OCI-M2 (cell line): ENCODE data around the gene LRRC8B.
"Not testable (repeated sequence)": the region's sequence is repeated elsewhere in the genome, so short reads cannot be mapped to it uniquely, and the experiment has no call there.

Source experiments
- DNase-seq: peaks from one replicate; lab custom pipeline; 2025; ENCODE audit not compliant: unreplicated experiment; lab: John Stamatoyannopoulos, UW

The LRRC8B gene

DNA sequence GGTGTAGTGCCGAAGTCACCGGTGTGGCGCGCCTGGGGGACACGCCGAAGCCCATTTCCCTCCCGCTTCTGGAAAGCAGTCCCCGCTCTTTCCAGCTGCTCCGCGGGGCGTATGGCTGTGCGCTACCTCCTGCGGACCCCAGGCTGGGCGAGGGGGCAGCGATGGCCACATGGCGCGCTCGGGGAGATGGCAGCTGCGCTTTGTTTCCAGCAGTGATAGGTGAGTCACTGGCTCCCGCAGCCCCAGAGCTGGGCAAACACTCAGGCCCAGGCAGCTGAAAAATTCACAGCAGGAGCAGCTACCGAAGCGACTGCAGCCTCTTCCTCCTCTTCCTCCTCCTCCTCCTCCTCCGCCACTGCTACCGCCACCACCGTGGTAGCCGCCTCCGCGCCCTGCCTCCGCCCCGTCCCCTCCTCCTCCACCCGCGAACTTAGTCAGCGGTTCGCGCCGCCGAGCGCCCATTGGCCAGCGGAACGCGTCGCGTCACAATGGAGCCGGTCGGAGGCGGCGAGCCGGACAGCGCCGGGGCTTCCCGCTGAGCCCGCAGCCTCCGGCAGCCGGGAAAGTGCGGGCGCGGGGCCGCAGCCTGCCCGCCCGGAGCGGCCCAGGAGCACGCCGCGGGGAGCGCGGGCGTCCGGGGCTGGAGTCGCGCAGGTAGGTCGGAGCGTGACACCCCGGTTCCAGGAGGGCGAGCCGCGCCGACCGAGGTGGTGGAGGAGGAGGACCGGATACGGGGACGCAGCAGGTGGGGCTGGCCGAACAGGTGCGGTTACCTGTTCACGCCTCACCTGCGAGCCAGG, at the start of gene LRRC8B:
Gene LRRC8B, plus strand, starts transcription at position 461 of the 800 bp plus-strand sequence. CDS start 57,822 bp downstream, outside the sequence.
- DNase-seq, result no peak

DNA sequence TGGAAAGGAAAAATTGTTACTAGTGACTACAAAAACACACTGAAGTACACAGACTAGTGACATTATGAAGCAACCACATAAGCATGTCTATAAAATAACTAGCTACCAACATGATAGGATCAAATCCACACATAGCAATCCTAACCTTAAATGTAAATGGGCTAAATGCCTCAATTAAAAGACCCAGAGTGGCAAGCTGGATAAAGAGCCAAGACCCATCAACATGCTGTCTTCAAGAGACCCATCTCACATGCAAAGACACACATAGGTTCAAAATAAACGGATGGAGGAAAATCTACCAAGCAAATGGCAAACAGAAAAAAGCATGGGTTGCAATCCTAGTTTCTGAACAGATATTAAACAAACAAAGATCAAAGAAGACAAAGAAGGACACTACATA, 49.4 kb upstream of the LRRC8B start:
- no peak for DNase-seq

- DNase-seq, result no peak
Measured at GRCh38 chr1:89476072-89476471, 48.6 kb upstream of the LRRC8B start.

DNA sequence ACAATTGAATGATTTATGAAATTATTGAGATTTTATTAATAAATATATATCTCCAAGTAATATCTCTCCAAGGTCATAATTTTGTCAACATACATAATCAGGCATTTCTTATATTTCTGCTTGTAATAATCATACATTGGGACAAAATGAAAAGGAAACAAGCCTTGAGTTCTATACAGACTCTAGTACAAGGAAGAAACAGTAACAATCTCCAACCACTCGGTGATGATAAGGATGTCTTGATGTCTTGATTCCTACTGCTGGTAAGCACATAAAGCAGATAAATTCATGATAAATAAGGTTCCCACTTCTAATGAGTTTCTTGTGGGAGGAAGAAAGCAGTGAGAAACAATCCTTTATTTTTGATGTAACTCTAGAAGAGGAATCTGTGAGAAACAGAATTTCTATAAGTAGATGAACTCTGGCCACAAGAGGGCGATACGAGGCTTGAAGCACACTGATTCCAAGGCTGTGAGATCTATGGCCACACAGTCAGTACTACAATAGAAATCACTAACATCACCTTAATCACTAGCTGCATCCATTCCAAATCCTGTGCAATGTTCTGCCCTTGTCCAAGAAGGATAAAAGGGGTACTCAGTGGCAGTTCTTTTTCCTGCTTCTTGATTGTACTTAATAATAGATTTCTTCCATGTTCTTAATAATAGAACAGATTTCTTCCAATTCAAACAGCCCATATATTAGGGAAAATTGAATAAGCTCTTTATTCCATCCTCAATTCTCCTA, 41.4 kb upstream of the LRRC8B start:
- peak; percentile 26 for DNase-seq

GRCh38 chr1:89483757-89484077, 40.9 kb upstream of the LRRC8B start:
- DNase-seq, result no peak

- no peak for DNase-seq
Measured at GRCh38 chr1:89484092-89485038, 40.3 kb upstream of the LRRC8B start.

DNA sequence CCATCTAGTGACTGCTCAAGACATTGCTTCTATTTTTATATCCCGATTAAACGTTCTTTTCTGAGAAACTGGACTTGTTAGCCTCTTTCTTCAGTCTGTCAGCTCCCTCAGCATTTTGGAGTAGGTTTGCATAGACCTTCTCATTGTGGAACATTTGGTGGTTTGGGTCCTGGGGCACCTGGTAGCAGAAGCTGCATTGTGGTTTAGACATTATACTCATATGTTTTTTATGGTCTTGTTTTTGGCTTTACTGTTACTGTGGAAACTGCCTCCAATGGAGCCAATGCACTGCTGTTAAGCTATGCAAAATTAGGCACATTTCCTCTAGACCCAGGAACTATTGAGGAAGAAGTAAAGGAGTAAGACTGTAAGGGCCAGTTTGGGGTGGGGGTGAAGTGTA, 36.7 kb upstream of the LRRC8B start:
- no peak for DNase-seq

- DNase-seq, result no peak
Measured at GRCh38 chr1:89489047-89489729, 35.4 kb upstream of the LRRC8B start.

- DNase-seq, result no peak
Measured at GRCh38 chr1:89490389-89490788, 34.2 kb upstream of the LRRC8B start.

DNA sequence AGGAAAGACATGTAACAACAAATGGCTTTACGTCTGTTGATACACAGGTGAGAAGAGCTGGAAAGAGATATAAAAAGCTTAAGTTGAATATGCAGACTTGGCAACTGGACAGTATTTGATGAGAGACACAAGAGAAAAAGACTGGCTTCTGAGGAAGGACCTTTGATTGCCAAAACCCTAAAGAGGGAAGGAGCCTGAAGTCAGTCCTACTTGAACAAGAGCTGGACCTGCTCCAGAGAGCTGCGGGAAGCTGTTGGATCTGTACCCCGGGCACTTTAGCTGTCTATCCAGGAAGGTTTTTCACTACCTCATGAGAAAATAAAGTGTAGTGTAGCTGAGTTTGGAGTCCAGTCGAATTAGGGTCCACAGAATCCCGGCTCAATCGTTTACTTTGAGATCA, 25.3 kb upstream of the LRRC8B start:
- no peak for DNase-seq

DNA sequence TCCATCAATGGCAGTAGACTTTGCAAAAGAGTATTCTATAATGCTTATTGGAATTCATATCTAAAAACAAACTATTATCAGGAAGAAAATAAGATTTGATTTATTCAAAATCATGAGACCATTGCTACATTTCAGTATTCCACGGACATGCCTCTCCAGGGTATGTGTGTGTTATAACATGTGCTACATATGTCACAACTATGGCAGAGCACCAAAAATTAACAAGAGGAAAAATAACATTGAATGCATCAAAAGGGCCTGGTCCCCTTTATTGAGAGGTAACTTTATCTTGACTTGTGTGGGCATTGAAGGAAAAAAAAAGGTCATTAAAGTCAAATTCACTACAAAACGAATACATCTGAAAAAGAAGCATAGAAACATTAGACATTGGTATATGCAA, 22.6 kb upstream of the LRRC8B start:
- no peak for DNase-seq

- DNase-seq, result no peak
Measured at GRCh38 chr1:89502895-89503294, 21.7 kb upstream of the LRRC8B start.

DNA sequence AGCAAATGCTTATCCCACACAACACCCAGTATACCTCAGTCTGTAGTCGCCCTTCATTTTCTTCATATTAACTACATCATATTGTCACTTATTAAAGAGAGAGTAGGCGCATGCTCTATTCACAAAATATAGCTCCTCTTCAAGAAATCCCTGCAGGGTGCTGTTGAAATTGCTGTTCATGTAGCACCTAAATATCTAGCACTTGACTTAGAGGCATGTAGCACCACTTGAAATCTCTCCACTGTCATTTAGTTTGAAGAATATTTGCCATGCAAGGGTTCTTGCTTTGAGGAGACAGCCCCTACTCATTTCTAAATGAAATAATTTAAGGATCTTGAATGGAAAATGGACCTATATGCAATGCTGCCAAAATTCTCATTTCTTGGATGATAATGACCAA, 20.9 kb upstream of the LRRC8B start:
- DNase-seq, result no peak

GRCh38 chr1:89510061-89510460, 14.6 kb upstream of the LRRC8B start:
- DNase-seq, result not testable (repeated sequence)

GRCh38 chr1:89512996-89513720, 11.5 kb upstream of the LRRC8B start:
- DNase-seq, result no peak

- no peak for DNase-seq
Measured at GRCh38 chr1:89516055-89516454, 8.6 kb upstream of the LRRC8B start.

DNA sequence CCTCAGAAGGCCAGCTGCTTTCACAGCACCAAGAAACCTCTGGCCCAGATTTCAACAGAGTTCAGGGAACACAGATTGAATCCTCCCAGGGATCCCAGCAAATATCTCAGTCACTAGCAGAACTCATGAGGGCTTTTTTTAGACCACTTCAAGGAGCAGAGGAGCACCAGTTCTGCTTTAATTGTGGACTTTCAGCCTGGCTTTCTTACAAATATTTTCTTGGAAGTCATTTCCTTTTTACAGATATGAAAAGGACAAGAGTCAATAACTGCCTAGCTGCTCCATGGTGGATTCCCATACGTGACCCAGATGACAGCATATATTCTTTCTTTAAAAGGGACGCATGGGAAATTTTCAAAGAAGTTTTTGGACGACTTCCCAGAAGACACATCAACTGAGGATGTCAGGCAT, 6.4 kb upstream of the LRRC8B start:
- DNase-seq, result no peak

DNA sequence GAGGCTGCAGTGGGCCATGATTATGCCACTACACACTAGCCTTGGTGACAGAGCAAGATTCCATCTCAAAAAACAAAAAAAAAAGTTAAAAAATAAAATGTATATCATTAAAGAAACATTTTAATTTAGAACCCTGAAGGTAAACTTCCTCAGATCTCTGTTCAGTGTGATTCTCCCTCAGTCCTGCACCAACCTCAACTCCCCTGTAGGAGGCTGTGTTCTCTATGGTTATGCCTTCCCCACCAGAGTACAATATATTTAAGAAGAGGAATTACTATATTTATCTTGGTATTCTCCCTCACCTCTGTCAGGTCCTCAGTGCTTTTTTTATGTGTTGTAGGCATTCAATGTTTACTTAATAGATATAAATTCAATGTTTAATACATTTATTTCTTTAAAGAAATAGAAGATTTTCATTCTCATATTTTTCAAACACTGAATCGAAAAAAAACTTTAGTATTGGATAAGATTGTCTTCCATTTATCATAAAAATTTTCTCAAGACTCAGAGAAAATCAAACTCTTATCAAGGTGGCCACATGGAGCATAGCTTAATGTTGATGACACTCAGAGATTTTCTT, 4.8 kb upstream of the LRRC8B start:
- DNase-seq, result no peak

DNA sequence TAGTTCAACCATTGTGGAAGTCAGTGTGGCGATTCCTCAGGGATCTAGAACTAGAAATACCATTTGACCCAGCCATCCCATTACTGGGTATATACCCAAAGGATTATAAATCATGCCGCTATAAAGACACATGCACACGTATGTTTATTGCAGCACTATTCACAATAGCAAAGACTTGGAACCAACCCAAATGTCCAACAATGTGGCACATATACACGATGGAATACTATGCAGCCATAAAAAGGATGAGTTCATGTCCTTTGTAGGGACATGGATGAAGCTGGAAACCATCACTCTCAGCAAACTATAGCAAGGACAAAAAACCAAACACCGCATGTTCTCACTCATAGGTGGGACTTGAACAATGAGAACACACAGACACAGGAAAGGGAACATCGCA, 2.7 kb upstream of the LRRC8B start:
- not testable (repeated sequence) for DNase-seq
